Measurements from ENCODE around the gene C5orf24.
"Not testable (repeated sequence)": the region's sequence is repeated elsewhere in the genome, so short reads cannot be mapped to it uniquely, and the experiment has no call there.

Gene C5orf24

DNA sequence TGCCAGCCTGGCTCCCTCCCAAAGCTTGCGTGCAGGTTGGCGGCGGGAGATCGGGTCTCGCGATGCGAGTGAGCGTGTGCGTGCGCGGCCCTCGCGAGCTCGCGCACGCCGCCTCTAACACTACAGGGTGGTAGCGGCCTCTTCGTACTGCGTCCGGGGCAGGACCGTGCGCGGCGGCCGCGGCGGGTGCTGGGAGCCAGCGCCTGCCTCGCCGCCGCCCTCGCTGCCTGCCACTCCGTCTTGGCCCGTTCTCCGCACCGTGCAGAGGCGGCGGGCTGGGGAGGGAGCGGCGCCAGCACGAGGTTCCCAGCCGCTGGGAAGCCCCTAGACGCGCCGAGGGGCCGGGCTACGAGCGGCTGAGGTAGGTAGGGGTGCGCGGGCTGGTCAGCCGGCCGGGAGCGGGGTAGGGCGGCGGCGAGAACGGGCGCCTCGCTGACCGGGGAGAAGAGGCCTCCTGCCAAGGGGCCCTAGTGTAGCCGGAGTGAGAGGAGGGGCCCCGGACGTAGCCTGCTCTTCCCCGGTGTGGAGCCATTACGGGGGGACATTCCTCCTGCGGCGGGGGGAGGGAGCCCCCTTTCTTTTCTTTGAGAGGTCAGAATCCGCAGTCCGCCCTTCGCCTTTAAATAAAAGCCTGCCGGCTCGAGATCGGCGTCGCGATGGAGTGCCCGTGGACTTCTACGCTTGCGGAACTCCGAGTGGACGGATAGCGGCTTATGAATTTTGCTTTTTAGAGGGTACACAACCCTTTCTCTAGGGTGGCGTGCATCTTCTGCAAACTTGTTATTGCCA is at the start of gene C5orf24:
TSS of gene C5orf24 (plus strand) at position 117 of the 789 bp plus-strand sequence. CDS start 8,933 bp downstream, outside the sequence.
- FAIRE-seq, result no peak

DNA sequence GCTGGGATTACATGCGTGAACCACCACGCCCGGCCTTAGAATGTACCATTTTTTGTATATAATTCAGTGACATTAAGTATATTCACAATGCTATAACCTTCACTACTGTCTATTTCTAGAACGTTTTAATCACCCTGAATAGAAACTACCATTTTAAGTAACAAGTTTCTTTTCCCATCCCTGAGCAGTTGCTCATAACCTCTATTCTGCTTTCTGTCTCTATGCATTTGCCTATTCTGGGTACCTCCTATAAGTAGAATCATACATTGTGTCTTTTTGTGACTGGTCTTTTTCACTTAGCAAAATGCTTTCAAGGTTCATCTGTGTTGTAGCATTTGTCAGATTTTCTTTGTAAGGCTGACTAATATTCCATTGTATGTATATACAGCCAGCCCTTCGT is 47.3 kb upstream of the C5orf24 start:
- no peak for FAIRE-seq

DNA sequence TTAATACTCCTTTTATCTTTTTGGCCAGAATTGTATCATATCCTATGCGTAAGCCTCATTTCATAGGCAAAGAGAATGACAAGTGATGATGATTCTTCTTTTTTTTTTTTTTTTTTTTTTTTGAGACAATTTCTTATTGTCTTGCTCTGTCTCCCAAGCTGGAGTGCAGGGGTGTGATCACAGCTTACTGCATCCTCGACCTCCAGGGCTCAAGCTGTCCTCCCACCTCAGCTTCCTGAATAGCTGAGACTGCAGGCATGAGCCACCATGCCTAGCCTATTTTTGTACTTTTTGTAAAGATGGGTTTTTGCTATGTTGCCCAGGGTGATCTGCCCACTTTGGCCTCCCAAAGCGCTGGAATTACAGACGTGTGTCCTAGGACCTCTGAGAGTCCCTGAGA is 41.9 kb upstream of the C5orf24 start:
- FAIRE-seq, result no peak

DNA sequence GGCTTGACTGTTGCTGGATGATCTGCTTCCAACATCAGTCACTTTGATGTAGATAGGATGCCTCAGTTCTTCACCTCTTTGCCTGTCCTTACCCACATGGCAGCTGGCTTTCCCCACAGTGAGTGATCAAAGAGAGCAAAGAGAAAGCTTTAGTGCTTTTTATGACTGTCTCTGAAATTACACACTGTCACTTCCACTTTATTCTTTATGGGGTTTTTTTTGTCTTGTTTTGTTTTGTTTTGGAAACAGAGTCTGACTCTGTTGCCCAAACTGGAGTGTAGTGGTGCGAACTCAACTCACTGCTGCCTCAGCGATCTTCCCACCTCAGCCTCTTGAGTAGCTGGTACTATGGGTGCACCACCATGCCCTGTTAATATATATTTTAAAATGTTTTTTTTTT is 32.4 kb upstream of the C5orf24 start:
- FAIRE-seq, result no peak

- FAIRE-seq, result no peak
These were observed 31.9 kb upstream of the C5orf24 start for GRCh38 chr5:134813827-134814226.

GRCh38 chr5:134817006-134817405 is 28.8 kb upstream of the C5orf24 start:
- FAIRE-seq, result no peak

DNA sequence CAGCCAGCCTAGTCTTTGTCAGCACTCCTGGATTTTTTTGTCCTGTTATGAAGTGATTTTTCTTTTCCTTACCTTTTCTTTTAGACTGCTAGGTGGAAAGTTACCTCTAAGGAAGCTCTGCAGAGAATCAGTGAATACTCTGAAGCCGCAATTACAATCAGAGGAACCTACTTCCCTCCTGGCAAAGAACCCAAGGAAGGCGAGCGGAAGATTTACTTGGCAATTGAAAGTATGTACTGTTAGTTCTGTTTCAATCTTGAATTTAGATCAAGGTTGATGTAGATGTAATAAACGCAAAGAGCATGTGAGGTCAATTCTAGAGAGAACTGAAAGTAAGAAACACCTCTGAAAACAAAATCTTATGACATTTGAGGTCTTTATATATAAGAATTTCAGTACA is 27.0 kb upstream of the C5orf24 start:
- no peak for FAIRE-seq

- no peak for FAIRE-seq
These were observed 26.3 kb upstream of the C5orf24 start for GRCh38 chr5:134819407-134819963.

DNA sequence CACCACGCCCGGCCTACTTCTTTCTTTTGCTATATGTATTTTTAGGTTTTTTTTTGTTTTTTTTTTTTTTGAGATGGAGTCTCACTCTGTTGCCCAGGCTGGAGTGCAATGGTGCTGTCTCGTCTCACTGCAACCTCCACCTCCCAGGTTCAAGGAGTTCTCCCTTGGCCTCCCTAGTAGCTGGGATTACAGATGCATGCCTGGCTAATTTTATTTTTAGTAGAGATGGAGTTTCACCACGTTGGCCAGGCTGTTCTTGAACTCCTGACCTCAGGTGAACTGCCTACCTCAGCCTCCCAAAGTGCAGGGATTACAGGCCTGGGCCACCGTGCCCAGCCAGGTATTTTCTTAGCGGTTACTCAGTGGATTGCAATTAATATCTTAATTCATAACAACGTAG is 23.9 kb upstream of the C5orf24 start:
- FAIRE-seq, result no peak

- no peak for FAIRE-seq
These were observed 21.1 kb upstream of the C5orf24 start for GRCh38 chr5:134824681-134825080.

DNA sequence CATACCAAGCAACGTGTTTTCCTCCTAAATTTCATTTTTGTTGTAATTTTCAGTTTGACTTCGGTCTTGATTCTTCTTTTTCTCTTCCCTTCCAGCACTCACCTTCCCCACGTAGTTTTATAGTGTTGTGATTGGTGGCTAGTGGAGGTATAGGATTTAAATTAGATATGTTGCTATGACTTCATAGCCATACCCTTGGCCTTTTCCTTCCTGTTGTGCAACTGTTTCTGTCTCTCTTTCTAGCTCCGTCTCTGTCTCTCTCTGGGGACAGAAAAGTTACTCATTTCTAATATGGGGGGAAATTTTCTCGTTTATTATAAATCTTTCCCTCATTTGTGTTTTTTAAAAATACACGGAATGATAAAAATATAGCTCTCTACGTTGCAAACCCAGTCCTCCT is 20.6 kb upstream of the C5orf24 start:
- FAIRE-seq, result no peak

- FAIRE-seq, result no peak
These were observed 12.3 kb upstream of the C5orf24 start for GRCh38 chr5:134833340-134834032.

DNA sequence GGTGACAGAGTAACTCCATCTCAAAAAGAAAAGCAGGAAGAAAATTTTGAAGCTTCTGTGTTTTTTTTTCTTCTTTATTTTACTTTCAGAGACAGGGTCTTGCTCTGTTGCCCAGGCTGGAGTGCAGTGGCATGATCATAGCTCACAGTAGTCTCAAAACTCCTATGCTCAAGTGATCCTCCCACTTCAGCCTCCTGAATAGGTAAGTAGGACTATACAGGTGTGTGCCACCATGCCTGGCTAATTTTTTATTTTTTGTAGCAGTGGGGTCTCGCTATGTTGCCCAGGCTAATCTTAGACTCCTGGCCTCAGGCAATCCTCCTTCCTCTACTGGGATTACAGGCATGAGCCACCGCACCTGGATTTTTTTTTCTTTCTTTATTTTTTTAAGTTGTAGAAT is 10.1 kb upstream of the C5orf24 start:
- FAIRE-seq, result no peak

GRCh38 chr5:134837530-134838181 is 8.1 kb upstream of the C5orf24 start:
- FAIRE-seq, result no peak

DNA sequence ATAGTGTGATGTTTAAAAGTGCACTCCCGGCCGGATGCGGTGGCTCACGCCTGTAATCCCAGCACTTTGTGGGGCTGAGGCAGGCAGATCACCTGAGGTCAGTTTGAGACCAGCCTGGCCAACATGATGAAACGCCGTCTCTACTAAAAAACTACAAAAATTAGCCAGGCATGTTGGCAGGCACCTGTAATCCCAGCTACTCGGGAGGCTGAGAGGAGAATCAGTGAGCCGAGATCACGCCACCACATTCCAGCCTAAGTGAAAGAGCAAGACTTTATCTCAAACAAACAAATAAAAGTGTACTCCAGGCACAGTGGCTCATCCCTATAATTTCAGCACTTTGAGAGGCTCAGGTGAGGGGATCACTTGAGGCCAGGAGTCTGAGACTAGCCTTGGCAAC is 7.4 kb upstream of the C5orf24 start:
- not testable (repeated sequence) for FAIRE-seq

DNA sequence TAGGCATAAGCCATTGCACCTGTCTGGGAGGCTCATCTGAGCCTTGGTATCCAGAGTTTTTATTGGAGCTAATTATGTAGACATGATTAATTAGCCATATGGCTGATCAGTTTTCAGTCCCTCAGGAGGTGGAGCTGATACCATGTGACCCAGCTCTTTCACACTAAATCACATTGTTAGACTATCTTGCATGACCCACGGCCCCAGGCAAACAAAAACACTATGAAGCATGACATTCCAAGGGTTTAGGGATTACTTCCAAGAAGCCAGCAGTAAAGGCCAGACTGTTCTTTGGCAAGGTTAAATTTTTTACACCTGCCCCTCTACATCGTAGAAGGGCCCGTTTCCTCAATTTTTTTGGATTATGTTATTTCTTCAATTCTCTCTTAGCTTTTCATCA is 5.0 kb upstream of the C5orf24 start:
- FAIRE-seq, result no peak

DNA sequence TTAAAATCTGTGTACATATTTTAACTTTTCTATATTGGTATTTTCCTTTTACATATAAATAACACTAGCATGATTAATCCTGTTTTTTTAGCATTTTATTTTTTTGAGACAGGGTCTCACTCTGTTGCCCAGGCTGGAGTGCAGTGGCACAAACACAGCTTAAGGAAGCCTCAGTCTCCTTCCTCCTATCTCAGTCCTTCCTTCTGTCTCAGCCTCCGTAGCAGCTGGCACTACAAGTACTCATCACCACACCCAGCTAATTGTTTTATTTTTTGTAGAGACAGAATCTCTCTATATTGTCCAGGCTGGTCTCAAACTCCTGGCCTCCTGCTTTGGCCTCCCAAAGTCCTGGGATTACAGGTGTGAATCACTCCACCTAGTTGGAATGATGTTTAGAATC is 1.5 kb upstream of the C5orf24 start:
- no peak for FAIRE-seq

DNA sequence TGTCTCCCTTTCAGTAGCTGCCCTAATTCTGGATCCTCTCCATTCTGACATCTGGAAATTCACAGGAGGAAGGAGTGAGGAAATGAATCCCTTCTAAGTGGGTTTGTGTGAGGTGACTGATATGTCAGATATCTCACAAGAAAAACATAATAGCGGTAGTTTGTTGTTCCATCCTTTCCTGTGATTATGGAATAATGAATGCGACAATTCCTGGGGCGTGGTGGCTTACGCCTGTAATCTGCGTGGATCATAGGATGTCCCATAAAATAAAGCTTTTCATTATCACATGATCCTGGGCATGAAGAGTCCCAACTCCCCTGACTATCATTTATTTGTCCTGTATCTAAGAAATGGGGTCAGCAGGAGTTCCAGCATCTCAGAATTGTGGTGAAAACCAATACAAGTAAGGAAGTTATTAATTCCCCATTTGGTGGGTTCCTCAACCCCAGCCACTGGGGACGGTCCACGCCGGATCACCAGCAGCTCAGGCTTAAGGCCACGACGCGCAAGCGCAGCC is 375 bp upstream of the C5orf24 start:
- FAIRE-seq, result no peak

GRCh38 chr5:134846641-134846960 is 833 bp downstream of the C5orf24 start:
- no peak for FAIRE-seq

- not testable (repeated sequence) for FAIRE-seq
These were observed 3.7 kb downstream of the C5orf24 start for GRCh38 chr5:134849434-134849933.

- FAIRE-seq, result no peak
These were observed 5.6 kb downstream of the C5orf24 start for GRCh38 chr5:134851307-134851923.

GRCh38 chr5:134856465-134856864 is 10.7 kb downstream of the C5orf24 start:
- FAIRE-seq, result not testable (repeated sequence)

GRCh38 chr5:134857401-134857800 is 11.6 kb downstream of the C5orf24 start:
- FAIRE-seq, result no peak

All from islet of Langerhans (tissue), 1 donor.